K562 (cell line): ENCODE data around the gene GYPC. TPM values are rescaled to one million over a fixed set of nuclear protein-coding genes. Genes with fewer than 3 reads are reported as not detected.

ENCODE experiments used
- ATF2 ChIP-seq: sonication (generic); formaldehyde crosslinking; IDR thresholded peaks from 2 replicates; pipeline ENCODE4 v1.8.1; 2022; ENCODE audit warnings: missing genetic modification reagents
- CREM ChIP-seq: IDR thresholded peaks from 2 replicates; pipeline ENCODE4 v1.6.1; 2014; ENCODE audit warnings: antibody characterized with exemption, low read depth
- EP300 ChIP-seq: IDR thresholded peaks from 2 replicates; pipeline ENCODE4 v1.6.1; 2012; ENCODE audit warnings: low read length, improper control_type of control experiment
- ETV1 ChIP-seq: fragments of 450-650 bp; conservative IDR thresholded peaks from 2 replicates; pipeline ENCODE4 v1.6.1; 2016; ENCODE audit warnings: missing genetic modification characterization, control low read depth, low read depth, missing compliant biosample characterization
- FOS ChIP-seq: IDR thresholded peaks from 3 replicates; pipeline ENCODE4 v1.6.1; 2011; ENCODE audit not compliant: insufficient read length; ENCODE audit errors: extremely low read depth
- GABPA ChIP-seq: fragments of 200-800 bp; sonication (Bioruptor generic); conservative IDR thresholded peaks from 2 replicates; pipeline ENCODE4 v1.6.1; 2016; ENCODE audit warnings: low read depth, missing genetic modification characterization, missing compliant biosample characterization
- MYC ChIP-seq, 2 experiments: fragments of 250-450 bp in 1 of 2; sonication (Bioruptor Pico) in 1 of 2; IDR thresholded peaks; 2 replicates each; pipeline versions ENCODE4 v1.5.1 to v1.6.1; 2012 to 2021; ENCODE audit warnings: low read depth in 2 of 2, borderline replicate concordance in 1 of 2, improper control_type of control experiment in 1 of 2, low read length in 1 of 2, mild to moderate bottlenecking in 1 of 2, moderate library complexity in 1 of 2
- NCOA2 ChIP-seq, 2 experiments: fragments of 450-650 bp; IDR thresholded peaks; 2 replicates each; pipeline ENCODE4 v1.6.1; 2018; ENCODE audit warnings: mild to moderate bottlenecking in 2 of 2, moderate library complexity in 1 of 2; ENCODE audit not compliant: partially characterized antibody in 2 of 2
- NFRKB ChIP-seq: fragments of 450-650 bp; IDR thresholded peaks from 2 replicates; pipeline ENCODE4 v1.6.1; 2016; ENCODE audit warnings: low read depth
- NR2C2 ChIP-seq, 2 experiments: fragments of 200-800 bp in 1 of 2; sonication (Bioruptor generic) in 1 of 2; sonication (generic) in 1 of 2; formaldehyde crosslinking in 1 of 2; IDR thresholded peaks; 2 replicates each; pipeline versions ENCODE4 v1.6.1 to v1.8.0; 2016 to 2022; ENCODE audit warnings: mild to moderate bottlenecking in 1 of 2, missing compliant biosample characterization in 1 of 2, missing genetic modification characterization in 1 of 2, missing genetic modification reagents in 1 of 2
- RCOR1 ChIP-seq, 2 experiments: IDR thresholded peaks; 2 replicates each; pipeline ENCODE4 v1.6.1; 2012; ENCODE audit warnings: low read depth in 2 of 2, low read length in 2 of 2, borderline replicate concordance in 1 of 2, improper control_type of control experiment in 1 of 2
- REST ChIP-seq, 2 experiments: fragments of 450-650 bp; formaldehyde crosslinking in 1 of 2; IDR thresholded peaks; 2 replicates each; pipeline versions ENCODE4 v1.4.0 to v1.6.1; 2014 to 2020; ENCODE audit warnings: mild to moderate bottlenecking in 2 of 2, borderline replicate concordance in 1 of 2, low read depth in 1 of 2
- SMAD4 ChIP-seq: fragments of 250-450 bp; sonication (Bioruptor Pico); conservative IDR thresholded peaks from 2 replicates; pipeline ENCODE4 v1.8.0; 2021; ENCODE audit warnings: inconsistent platforms, mild to moderate bottlenecking, moderate library complexity
- SMARCA4 ChIP-seq: fragments of 450-650 bp; IDR thresholded peaks from 2 replicates; pipeline ENCODE4 v1.6.1; 2016
- USF1 ChIP-seq: sonication (generic); formaldehyde crosslinking; IDR thresholded peaks from 2 replicates; pipeline ENCODE4 v1.9.0; 2022; ENCODE audit warnings: mild to moderate bottlenecking, missing genetic modification reagents
- polyA plus RNA-seq, 8 experiments: library from polyadenylated mRNA; depleted of rRNA in 4 of 8; stranded (reverse) in 5 of 8; unstranded in 3 of 8; fragments of >200 nt; fragmentation: Nextera tagmentation in 2 of 8; fragmentation: Illumina TruSeq in 1 of 8; extraction: Ambion mirVana in 2 of 8; extraction: Trizol in 1 of 8; gene quantifications; 2 replicates each; pipeline versions ENCODE4 v1.2.1 to v1.2.3, GENCODE V29; 2011 to 2014; ENCODE audit warnings: inconsistent platforms in 1 of 8, missing spikeins in 1 of 8
- total RNA-seq, 7 experiments: library from RNA; depleted of rRNA in 6 of 7; stranded (reverse); fragments of >200 nt in 6 of 7; fragmentation: Illumina TruSeq in 2 of 7; extraction: Trizol in 2 of 7; gene quantifications; 2 replicates each; pipeline versions ENCODE4 v1.2.1 to v1.2.3, GENCODE V29; 2011 to 2021; ENCODE audit warnings: low replicate concordance in 1 of 7

The GYPC gene
- total and polyA plus RNA-seq, 9 of the 15 experiments (the other 6 are each of a cell fraction or from before 2014, with no cell fraction given) = 50.6 to 282 (median 194) TPM

- peak; percentile 9; the same call in 1 of the 2 replicates for TF ChIP-seq REST (IDR thresholded peaks at IDR 0.05; ENCODE audit: borderline replicate concordance)
- TF ChIP-seq REST (CRISPR knock-in tag; IDR thresholded peaks at IDR 0.05; ENCODE audit: low read depth) = no peak
- 0 out of 2 replicates have a peak, but pooled peaks have one; percentile 10 for TF ChIP-seq SMARCA4
- TF ChIP-seq MYC (IDR thresholded peaks at IDR 0.05; ENCODE audit: low read depth, low read length) = peak; percentile 40; the same call in 1 of the 2 replicates
- no peak for TF ChIP-seq MYC (CRISPR knock-in tag; IDR thresholded peaks at IDR 0.05; ENCODE audit: borderline replicate concordance, low read depth)
- peak; percentile 82 for TF ChIP-seq ETV1
- peak; percentile 75 for TF ChIP-seq GABPA (tag)
- TF ChIP-seq CREM = peak; percentile 37; the same call in 1 of the 2 replicates
- 0 out of 4 replicates have a peak, but pooled peaks of 1 of the 2 experiments have one; percentile 40 for TF ChIP-seq RCOR1 (IDR thresholded peaks at IDR 0.05; ENCODE audit: borderline replicate concordance in 1 of 2, low read depth in 2 of 2, low read length in 2 of 2)
- 0 out of 2 replicates have a peak, but pooled peaks have one; percentile 4 for TF ChIP-seq NFRKB
- no peak for TF ChIP-seq NR2C2 (CRISPR knock-in tag; IDR thresholded peaks at IDR 0.05)
- TF ChIP-seq NR2C2 (tag; IDR thresholded peaks at IDR 0.05) = peak; percentile 89
- no peak for TF ChIP-seq ATF2
- peak; percentile 46; the same call in 1 of the 2 replicates for TF ChIP-seq EP300
- peak; percentile 48; the same call in 1 of the 2 replicates for TF ChIP-seq USF1 (CRISPR knock-in tag)
- peak; percentile 35; the same call in 1 of the 2 replicates for TF ChIP-seq SMAD4
- TF ChIP-seq NCOA2 (IDR thresholded peaks at IDR 0.05; ENCODE audit: partially characterized antibody in 2 of 2) = no peak
- no peak for TF ChIP-seq FOS
Measured at GRCh38 chr2:126658905-126659561, 3.1 kb downstream of the GYPC start (continued).
